Osteocyte (in vitro differentiated cells): ENCODE measurements around the gene RDX. TPM values are rescaled to one million over a fixed set of nuclear protein-coding genes. Genes with fewer than 3 reads are reported as not detected.
"Not testable (repeated sequence)": the region's sequence is repeated elsewhere in the genome, so short reads cannot be mapped to it uniquely, and the experiment has no call there.

Source experiments
- DNase-seq: peaks from one replicate; pipeline ENCODE4 v3.0.0; 2021; ENCODE audit warnings: mixed read lengths; ENCODE audit not compliant: unreplicated experiment; ENCODE audit errors: extremely low spot score
- H3K27ac Mint-ChIP-seq: one replicate; pipeline ENCODE4 v1.8.0; 2021; ENCODE audit warnings: mild to moderate bottlenecking, mixed read lengths; ENCODE audit not compliant: unreplicated experiment
- H3K27me3 Mint-ChIP-seq: one replicate; pipeline ENCODE4 v1.8.0; 2021; ENCODE audit warnings: mixed read lengths; ENCODE audit not compliant: unreplicated experiment
- H3K36me3 Mint-ChIP-seq: one replicate; pipeline ENCODE4 v1.8.0; 2021; ENCODE audit warnings: mixed read lengths; ENCODE audit not compliant: unreplicated experiment
- H3K4me1 Mint-ChIP-seq: one replicate; pipeline ENCODE4 v1.8.0; 2021; ENCODE audit warnings: mixed read lengths; ENCODE audit not compliant: unreplicated experiment
- H3K4me3 Mint-ChIP-seq: one replicate; pipeline ENCODE4 v1.8.0; 2021; ENCODE audit warnings: mild to moderate bottlenecking, moderate library complexity, mixed read lengths; ENCODE audit not compliant: unreplicated experiment
- H3K9me3 Mint-ChIP-seq: one replicate; pipeline ENCODE4 v1.8.0; 2021; ENCODE audit warnings: mixed read lengths; ENCODE audit not compliant: unreplicated experiment
- CTCF ChIP-seq: fragments of 200-600 bp; sonication (generic); IDR thresholded peaks from 2 replicates; pipeline ENCODE4 v1.5.0; 2021; ENCODE audit warnings: antibody characterized with exemption, mild to moderate bottlenecking, moderate library complexity
- total RNA-seq: library from RNA; stranded (reverse); gene quantifications from 2 replicates; pipeline ENCODE4 v1.2.1, GENCODE V29; 2021

The RDX gene
- total RNA-seq, 1 donor from 2014 or later = 163 TPM

DNA sequence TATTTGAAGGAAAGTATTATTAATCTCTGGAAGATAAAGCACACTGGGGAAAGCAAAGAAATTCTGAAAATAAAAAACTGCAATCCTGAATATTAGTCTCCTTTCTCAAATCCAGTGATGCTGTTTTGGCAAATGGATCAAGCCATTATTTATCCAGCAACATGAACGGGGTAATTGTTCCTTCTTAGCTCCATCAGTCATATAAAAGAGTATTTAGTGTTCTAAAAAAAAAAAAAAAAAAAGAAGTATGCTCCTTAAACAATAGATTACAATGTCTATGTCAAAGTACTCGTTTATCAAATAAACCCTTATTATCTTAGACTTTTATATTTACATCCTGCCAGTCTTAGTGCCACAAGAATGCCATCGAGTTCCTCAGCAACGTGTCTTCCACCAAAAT is 1.3 kb downstream of the RDX start:
- Mint-ChIP-seq H3K27ac (peak overlapping the region; percentile 90), H3K27me3 (no peaks in the 10 kb centered on the region), H3K36me3 (peaks cover 5% of the 10 kb centered on the region), H3K4me1 (peaks cover 52% of the 10 kb centered on the region), H3K9me3 (no peaks in the 10 kb centered on the region), H3K4me3 (peak overlapping the region; percentile 88)
- DNase-seq = no peak
- no peak for TF ChIP-seq CTCF

GRCh38 chr11:110294509-110294908 is 1.9 kb downstream of the RDX start:
- no peaks in the 10 kb centered on the region for H3K9me3 Mint-ChIP-seq
- DNase-seq = no peak
- peak overlapping the region; percentile 90 for H3K27ac Mint-ChIP-seq
- no peaks in the 10 kb centered on the region for H3K27me3 Mint-ChIP-seq
- H3K36me3 Mint-ChIP-seq = peaks cover 5% of the 10 kb centered on the region
- H3K4me1 Mint-ChIP-seq = peaks cover 58% of the 10 kb centered on the region
- TF ChIP-seq CTCF = no peak
- H3K4me3 Mint-ChIP-seq = peak overlapping the region; percentile 88

DNA sequence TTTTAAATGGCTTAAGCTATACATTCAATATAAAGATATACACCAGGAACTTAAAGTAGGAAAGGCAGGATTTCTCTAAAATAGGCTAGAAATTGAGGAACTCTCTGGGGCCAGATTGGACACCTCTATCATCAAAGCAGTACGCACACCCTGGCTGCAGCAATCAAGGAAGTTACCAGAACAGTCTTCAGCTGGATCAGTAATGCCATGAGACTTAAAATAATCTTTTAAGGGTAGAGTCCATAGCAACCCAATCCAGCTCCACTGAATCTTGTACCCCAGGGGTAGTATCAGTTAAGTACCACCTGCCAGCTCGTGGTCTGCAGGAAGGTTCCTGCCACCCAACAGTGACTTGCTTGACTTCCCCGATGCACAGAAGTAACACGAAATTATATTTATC is 3.0 kb downstream of the RDX start:
- no peak for DNase-seq
- H3K9me3 Mint-ChIP-seq = no peaks in the 10 kb centered on the region
- H3K4me3 Mint-ChIP-seq = peak overlapping the region; percentile 88
- H3K27ac Mint-ChIP-seq = peak overlapping the region; percentile 90
- H3K36me3 Mint-ChIP-seq = peaks cover 5% of the 10 kb centered on the region
- no peaks in the 10 kb centered on the region for H3K27me3 Mint-ChIP-seq
- peaks cover 66% of the 10 kb centered on the region for H3K4me1 Mint-ChIP-seq
- TF ChIP-seq CTCF = no peak

GRCh38 chr11:110292146-110292545 is 4.3 kb downstream of the RDX start:
- not testable (repeated sequence) for H3K4me3 Mint-ChIP-seq, H3K27ac Mint-ChIP-seq, H3K9me3 Mint-ChIP-seq, H3K27me3 Mint-ChIP-seq, DNase-seq, H3K36me3 Mint-ChIP-seq
- H3K4me1 Mint-ChIP-seq = peaks cover 73% of the 10 kb centered on the region

- peaks cover 5% of the 10 kb centered on the region for H3K36me3 Mint-ChIP-seq
- no peaks in the 10 kb centered on the region for H3K9me3 Mint-ChIP-seq
- no peak for TF ChIP-seq CTCF
- H3K4me1 Mint-ChIP-seq = peaks cover 76% of the 10 kb centered on the region
- H3K27me3 Mint-ChIP-seq = no peaks in the 10 kb centered on the region
- H3K27ac Mint-ChIP-seq = peak overlapping the region; percentile 16
- no peak for DNase-seq
- no peak overlapping the region for H3K4me3 Mint-ChIP-seq
These were observed 5.7 kb downstream of the RDX start for GRCh38 chr11:110290591-110291334.
